Calu3 (cell line): ENCODE results near the gene CHTOP. TPM values are rescaled to one million over a fixed set of nuclear protein-coding genes. Genes with fewer than 3 reads are reported as not detected.

Source experiments
- BruUV-seq: library from RNA; stranded (reverse); fragments of 400-500 nt; replicated peaks from 2 replicates; lab custom pipeline; 2021; lab: Mats Ljungman, UMichigan
- CTCF ChIA-PET: fragments of 300-600 bp; sonication (Branson Sonifier 250); formaldehyde crosslinking; loops from one replicate; lab custom pipeline; 2022; ENCODE audit warnings: antibody characterized with exemption; lab: Charles Lee
- DNase-seq: peaks from one replicate; pipeline ENCODE4 v3.0.0; 2022
- H3K27ac Mint-ChIP-seq: one replicate; pipeline ENCODE4 v1.8.0; 2022; ENCODE audit warnings: mixed read lengths; ENCODE audit not compliant: unreplicated experiment
- H3K27me3 Mint-ChIP-seq: one replicate; pipeline ENCODE4 v1.8.0; 2022; ENCODE audit warnings: mixed read lengths; ENCODE audit not compliant: unreplicated experiment
- H3K36me3 Mint-ChIP-seq: one replicate; pipeline ENCODE4 v1.8.0; 2022; ENCODE audit warnings: mild to moderate bottlenecking, moderate library complexity, mixed read lengths; ENCODE audit not compliant: insufficient read depth, unreplicated experiment
- H3K4me1 Mint-ChIP-seq: one replicate; pipeline ENCODE4 v1.8.0; 2022; ENCODE audit warnings: mild to moderate bottlenecking, low read depth, mixed read lengths; ENCODE audit not compliant: unreplicated experiment
- H3K4me3 Mint-ChIP-seq: one replicate; pipeline ENCODE4 v1.8.0; 2022; ENCODE audit warnings: mild to moderate bottlenecking, low read depth, moderate library complexity, mixed read lengths; ENCODE audit not compliant: unreplicated experiment
- H3K9me3 Mint-ChIP-seq: one replicate; pipeline ENCODE4 v1.8.0; 2022; ENCODE audit warnings: low read depth, mixed read lengths; ENCODE audit not compliant: unreplicated experiment
- intact Hi-C: fragments of 100-400 bp; cut with micrococcal nuclease; formaldehyde crosslinking; loops from one replicate; pipeline ENCODE4 v1.10.0; 2022; ENCODE audit not compliant: unreplicated experiment
- total RNA-seq: library from RNA; stranded (reverse); gene quantifications from 2 replicates; pipeline ENCODE4 v1.2.3, GENCODE V29; 2022
- TF ChIP-seq, protein P1 (sequence below): fragments of 200-600 bp; IDR thresholded peaks from one replicate; pipeline ENCODE4 v1.8.0; 2022; ENCODE audit warnings: antibody characterized with exemption; ENCODE audit not compliant: unreplicated experiment

CHTOP gene
- total RNA-seq, 1 experiment from 2014 or later = 100 TPM

DNA sequence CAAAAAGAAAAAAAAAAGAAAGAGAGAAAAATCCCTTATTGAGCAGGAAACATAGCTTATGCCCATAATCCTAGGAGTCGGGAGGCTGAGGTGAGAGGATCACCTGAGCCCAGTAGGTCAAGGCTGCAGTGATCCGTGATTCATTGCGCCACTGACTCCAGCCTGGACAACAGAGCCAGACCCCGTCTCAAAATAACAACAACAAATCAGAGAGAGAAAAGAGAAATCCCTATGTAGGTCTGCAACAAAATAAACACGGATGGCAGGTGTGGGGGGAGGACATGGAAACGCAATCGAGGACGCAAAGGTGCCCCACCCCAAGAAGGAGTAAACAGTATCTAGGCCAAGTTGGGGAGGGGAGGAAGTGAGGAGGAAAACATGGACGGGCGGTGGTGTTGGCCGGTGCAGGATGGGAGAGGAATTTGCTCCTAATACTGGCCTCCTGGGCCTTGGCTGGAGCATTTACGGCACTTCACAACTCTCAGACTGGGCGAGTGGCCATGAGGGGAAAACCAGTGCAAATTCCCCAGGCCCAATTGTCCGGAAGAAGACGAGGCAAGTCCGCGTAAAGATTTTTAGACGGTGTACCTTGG lies 609 bp upstream of the CHTOP start:
- Mint-ChIP-seq H3K27ac (peak overlapping the region; percentile 98), H3K9me3 (no peaks in the 10 kb centered on the region), H3K27me3 (no peaks in the 10 kb centered on the region), H3K36me3 (peaks cover 58% of the 10 kb centered on the region), H3K4me3 (peak overlapping the region; percentile 98), H3K4me1 (peaks cover 44% of the 10 kb centered on the region)
- no peak for DNase-seq
- TF ChIP-seq, protein P1, sequence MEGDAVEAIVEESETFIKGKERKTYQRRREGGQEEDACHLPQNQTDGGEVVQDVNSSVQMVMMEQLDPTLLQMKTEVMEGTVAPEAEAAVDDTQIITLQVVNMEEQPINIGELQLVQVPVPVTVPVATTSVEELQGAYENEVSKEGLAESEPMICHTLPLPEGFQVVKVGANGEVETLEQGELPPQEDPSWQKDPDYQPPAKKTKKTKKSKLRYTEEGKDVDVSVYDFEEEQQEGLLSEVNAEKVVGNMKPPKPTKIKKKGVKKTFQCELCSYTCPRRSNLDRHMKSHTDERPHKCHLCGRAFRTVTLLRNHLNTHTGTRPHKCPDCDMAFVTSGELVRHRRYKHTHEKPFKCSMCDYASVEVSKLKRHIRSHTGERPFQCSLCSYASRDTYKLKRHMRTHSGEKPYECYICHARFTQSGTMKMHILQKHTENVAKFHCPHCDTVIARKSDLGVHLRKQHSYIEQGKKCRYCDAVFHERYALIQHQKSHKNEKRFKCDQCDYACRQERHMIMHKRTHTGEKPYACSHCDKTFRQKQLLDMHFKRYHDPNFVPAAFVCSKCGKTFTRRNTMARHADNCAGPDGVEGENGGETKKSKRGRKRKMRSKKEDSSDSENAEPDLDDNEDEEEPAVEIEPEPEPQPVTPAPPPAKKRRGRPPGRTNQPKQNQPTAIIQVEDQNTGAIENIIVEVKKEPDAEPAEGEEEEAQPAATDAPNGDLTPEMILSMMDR = no peak
- CTCF ChIA-PET = interaction anchor here (0.5 to 2.5 kb wide), 14 partner anchors 17 to 334 kb away, joined by 3 to 28 read pairs (median 4); partner anchors contain the start of genes CREB3L4, S100A14, S100A16 and S100A2
- intact Hi-C loops = no loop called here
- no TSS peak for BruUV-seq

DNA sequence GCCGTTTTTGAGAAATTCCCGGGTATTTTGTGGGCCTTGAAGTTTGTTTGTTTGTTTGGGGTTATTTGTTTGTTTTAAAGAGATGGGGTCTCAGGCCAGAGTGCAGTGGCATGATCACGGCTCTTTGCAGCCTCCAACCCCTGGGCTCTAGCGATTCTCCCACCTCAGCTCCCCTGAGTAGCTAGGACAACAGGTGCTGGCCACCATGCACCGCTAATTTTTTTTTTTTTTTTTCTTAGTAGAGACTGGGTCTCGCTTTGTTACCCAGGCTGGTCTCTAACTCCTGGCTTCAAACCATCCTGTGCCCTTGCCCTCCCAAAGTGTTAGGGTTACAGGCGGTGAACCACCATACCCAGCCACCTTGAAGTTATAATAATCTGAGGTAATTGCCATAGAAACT lies 2.0 kb downstream of the CHTOP start:
- no TSS peak for BruUV-seq
- TF ChIP-seq, protein P1 = no peak
- intact Hi-C loops = loop anchor here (2.0 kb wide), 1 partner anchor 63 kb away; no protein-coding TSS in a partner anchor
- H3K27me3 Mint-ChIP-seq = no peaks in the 10 kb centered on the region
- DNase-seq = no peak
- H3K36me3 Mint-ChIP-seq = peaks cover 80% of the 10 kb centered on the region
- no peaks in the 10 kb centered on the region for H3K9me3 Mint-ChIP-seq
- H3K4me3 Mint-ChIP-seq = peak overlapping the region; percentile 98
- H3K4me1 Mint-ChIP-seq = peaks cover 38% of the 10 kb centered on the region
- CTCF ChIA-PET = interaction anchor here (0.9 to 2.5 kb wide), 3 partner anchors 23 to 63 kb away, joined by 4 to 28 read pairs (median 19); partner anchors contain the start of gene S100A16
- H3K27ac Mint-ChIP-seq = peak overlapping the region; percentile 98

DNA sequence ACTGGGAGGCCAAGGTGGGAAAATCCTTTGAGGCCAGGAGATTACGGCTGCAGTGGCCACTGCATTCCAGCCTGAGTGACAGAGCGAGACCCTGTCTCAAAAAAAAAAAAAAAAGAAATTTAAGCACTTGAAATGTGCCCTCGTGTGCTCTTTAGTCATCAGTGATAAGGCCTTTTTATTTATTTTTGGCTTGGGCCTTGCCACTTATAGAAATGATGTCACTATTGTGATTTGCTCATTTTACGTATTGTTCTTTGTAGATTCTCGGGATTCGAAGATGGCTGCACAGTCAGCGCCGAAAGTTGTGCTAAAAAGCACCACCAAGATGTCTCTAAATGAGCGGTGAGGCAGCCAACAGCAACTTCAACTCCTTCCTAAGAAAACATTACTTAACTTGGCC lies 2.4 kb downstream of the CHTOP start:
- CTCF ChIA-PET = no interaction called here
- H3K27ac Mint-ChIP-seq = no peak overlapping the region
- DNase-seq = no peak
- H3K9me3 Mint-ChIP-seq = no peaks in the 10 kb centered on the region
- H3K4me1 Mint-ChIP-seq = peaks cover 33% of the 10 kb centered on the region
- intact Hi-C loops = no loop called here
- TF ChIP-seq, protein P1 = no peak
- BruUV-seq = no TSS peak
- peak overlapping the region; percentile 98 for H3K4me3 Mint-ChIP-seq
- H3K27me3 Mint-ChIP-seq = no peaks in the 10 kb centered on the region
- H3K36me3 Mint-ChIP-seq = peaks cover 83% of the 10 kb centered on the region

DNA sequence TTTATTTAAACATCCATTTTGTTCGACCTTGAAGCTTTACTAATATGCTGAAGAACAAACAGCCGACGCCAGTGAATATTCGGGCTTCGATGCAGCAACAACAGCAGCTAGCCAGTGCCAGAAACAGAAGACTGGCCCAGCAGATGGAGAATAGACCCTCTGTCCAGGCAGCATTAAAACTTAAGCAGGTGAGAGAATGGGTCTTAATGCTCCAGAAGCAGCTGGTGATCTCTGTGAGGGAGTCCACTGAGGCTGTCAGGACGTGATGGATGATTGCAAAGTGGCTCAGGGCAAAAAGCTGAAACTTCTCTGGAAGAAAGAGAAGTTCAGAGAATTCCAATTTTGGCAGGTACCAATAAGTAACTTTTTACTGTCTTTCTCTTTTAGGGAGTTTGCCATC lies 4.4 kb downstream of the CHTOP start:
- no TSS peak for BruUV-seq
- Mint-ChIP-seq H3K36me3 (peaks cover 81% of the 10 kb centered on the region), H3K4me1 (peaks cover 22% of the 10 kb centered on the region), H3K27ac (peak overlapping the region; percentile 8), H3K9me3 (no peaks in the 10 kb centered on the region), H3K4me3 (no peak overlapping the region), H3K27me3 (no peaks in the 10 kb centered on the region)
- CTCF ChIA-PET = interaction anchor here (0.8 to 0.9 kb wide), 2 partner anchors 21 to 22 kb away, joined by 4 to 5 read pairs; partner anchors contain the start of gene S100A14
- TF ChIP-seq, protein P1 = no peak
- DNase-seq = no peak
- intact Hi-C loops = no loop called here
